Measurements from ENCODE around the gene RNASE7.

The RNASE7 gene

DNA sequence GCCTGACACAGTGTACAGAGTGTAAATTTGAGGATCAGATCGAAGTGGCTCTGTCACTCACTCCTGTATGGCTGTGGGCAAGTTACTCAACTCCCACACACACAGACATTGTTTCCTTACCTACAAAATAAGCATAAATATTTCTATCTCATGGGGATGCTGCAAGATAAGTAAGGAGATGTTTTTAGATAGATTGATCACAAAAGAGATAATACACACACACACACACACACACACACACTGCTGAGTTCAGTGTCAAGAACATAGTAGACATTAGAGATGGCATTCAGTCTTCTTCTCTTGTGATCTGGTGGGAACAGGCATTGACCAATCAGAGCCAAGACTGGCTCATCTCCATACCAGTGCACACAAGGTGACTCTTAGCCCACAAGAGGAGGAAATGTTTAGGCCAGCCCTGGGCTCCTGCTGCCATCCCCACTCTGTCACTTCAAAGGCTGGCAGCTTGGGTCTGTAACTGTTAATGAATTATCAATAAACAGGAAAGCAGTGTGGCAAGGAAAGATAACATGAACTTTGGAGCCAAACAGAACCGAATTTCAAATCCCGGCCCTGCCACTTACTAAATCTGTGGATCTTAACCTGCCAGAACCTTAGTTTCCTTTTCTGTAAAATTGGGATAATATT, 12.1 kb downstream of the RNASE7 start:
- no peaks in the 10 kb centered on the region for H3K27me3 ChIP-seq

DNA sequence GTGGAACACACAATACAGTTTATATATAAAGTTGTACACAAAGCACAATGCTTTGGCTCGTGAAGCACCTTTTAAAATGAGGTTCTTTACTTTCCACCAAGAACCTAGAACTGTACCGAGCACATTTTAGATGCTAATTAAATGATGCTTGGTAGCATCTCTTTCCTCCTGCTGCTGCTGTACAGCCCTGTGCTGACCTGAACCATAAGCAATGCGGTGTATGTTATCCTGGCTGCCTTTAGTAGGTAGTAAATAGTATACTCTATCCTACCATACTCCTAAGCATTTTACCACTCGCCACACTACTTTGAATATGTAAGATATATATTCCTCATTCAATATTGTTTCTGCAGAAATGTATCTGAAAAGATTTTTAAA, 12.6 kb downstream of the RNASE7 start:
- TF ChIP-seq, protein P1, sequence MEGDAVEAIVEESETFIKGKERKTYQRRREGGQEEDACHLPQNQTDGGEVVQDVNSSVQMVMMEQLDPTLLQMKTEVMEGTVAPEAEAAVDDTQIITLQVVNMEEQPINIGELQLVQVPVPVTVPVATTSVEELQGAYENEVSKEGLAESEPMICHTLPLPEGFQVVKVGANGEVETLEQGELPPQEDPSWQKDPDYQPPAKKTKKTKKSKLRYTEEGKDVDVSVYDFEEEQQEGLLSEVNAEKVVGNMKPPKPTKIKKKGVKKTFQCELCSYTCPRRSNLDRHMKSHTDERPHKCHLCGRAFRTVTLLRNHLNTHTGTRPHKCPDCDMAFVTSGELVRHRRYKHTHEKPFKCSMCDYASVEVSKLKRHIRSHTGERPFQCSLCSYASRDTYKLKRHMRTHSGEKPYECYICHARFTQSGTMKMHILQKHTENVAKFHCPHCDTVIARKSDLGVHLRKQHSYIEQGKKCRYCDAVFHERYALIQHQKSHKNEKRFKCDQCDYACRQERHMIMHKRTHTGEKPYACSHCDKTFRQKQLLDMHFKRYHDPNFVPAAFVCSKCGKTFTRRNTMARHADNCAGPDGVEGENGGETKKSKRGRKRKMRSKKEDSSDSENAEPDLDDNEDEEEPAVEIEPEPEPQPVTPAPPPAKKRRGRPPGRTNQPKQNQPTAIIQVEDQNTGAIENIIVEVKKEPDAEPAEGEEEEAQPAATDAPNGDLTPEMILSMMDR (IDR thresholded peaks at IDR 0.05; ENCODE audit: low read depth, low read length), result no peak
- H3K9me3 ChIP-seq, result no peaks in the 10 kb centered on the region
- no peaks in the 10 kb centered on the region for H3K36me3 ChIP-seq
- H3K27me3 ChIP-seq, result no peaks in the 10 kb centered on the region
- H3K4me3 ChIP-seq (ENCODE audit: low read depth, low read length), result no peak overlapping the region
- no peak for DNase-seq
- H3K4me1 ChIP-seq, result no peaks in the 10 kb centered on the region; the same call in 1 of the 2 replicates

More for the DNA sequence above, 12.1 kb downstream of the RNASE7 start:
- Histone ChIP-seq H3K4me1 (no peaks in the 10 kb centered on the region; the same call in 1 of the 2 replicates), H3K9me3 (no peaks in the 10 kb centered on the region), H3K4me3 (ENCODE audit: low read depth, low read length) (no peak overlapping the region), H3K36me3 (no peaks in the 10 kb centered on the region)
- DNase-seq, result no peak
- TF ChIP-seq, protein P1 (IDR thresholded peaks at IDR 0.05; ENCODE audit: low read depth, low read length), result no peak

DNA sequence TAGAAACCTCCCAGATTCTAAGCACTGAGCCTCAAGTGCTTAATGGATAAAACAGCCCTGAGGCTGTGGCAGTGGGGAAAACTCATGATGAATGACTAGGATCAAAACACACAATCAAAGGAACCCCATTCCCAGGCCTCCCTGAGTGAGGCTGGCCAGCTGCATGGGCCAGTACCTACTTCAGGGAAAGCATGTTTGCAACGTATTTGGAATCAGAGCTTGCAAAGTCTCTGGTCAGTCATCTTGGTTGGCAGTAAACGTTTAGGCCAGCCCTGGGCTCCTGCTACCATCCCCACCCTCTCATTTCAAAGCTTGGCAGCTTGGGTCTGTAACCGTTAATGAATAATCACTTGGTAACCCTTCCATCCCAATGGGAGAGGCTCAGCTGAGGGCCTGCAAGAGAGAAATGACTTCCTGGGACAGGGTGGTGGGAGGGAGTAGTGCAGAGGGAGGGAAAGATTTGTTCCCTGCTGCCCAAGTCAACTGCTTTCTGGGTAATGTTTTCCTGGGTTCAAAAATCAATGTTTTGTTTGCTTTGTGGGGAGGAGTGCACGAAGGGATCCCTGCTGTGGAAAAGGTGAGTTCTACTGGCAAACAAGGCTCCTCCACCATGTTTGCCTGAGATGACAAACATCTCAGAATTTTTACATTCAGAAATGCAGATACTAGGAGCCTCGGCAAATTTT, 13.4 kb downstream of the RNASE7 start:
- TF ChIP-seq, protein P1 (IDR thresholded peaks at IDR 0.05; ENCODE audit: low read depth, low read length), result no peak
- H3K36me3 ChIP-seq, result no peaks in the 10 kb centered on the region
- no peak for DNase-seq
- no peaks in the 10 kb centered on the region for H3K27me3 ChIP-seq
- no peak overlapping the region for H3K4me3 ChIP-seq (ENCODE audit: low read depth, low read length)
- H3K9me3 ChIP-seq, result no peaks in the 10 kb centered on the region
- no peaks in the 10 kb centered on the region; the same call in 1 of the 2 replicates for H3K4me1 ChIP-seq

DNA sequence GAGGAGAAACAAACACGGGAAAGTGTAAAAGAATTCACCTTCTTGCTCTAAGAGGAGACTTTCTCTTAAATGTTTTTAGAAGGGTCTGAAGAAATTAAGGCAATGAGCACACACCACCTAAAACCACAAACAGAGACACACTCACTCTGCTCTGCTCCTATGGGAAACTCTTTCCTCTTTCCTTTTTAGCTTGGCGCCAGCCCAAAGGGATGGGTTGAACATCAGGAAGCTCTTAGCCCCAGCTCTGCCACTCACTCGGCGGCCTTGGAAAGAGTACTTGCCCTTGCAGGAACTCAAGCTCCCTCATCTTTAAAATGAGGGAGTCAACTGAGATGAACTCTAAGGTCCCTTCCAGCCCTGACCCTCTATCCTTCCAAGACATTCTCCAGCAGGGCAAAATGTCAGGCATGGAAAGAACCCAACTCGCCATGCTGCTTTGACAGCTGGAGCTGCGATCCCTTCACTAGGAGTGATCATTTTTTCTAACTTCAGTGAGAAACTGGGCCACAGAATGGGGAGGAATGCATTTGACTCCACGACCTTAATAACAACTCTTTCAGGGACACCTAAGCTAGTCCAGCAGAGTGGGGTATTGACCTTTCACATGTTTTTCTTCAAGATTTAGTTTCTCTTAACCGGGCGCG, 14.5 kb downstream of the RNASE7 start:
- no peak for DNase-seq
- H3K36me3 ChIP-seq, result no peaks in the 10 kb centered on the region
- H3K4me1 ChIP-seq, result no peaks in the 10 kb centered on the region; the same call in 1 of the 2 replicates
- TF ChIP-seq, protein P1 (IDR thresholded peaks at IDR 0.05; ENCODE audit: low read depth, low read length), result no peak
- H3K27me3 ChIP-seq, result no peaks in the 10 kb centered on the region
- H3K9me3 ChIP-seq, result no peaks in the 10 kb centered on the region
- no peak overlapping the region for H3K4me3 ChIP-seq (ENCODE audit: low read depth, low read length)

DNA sequence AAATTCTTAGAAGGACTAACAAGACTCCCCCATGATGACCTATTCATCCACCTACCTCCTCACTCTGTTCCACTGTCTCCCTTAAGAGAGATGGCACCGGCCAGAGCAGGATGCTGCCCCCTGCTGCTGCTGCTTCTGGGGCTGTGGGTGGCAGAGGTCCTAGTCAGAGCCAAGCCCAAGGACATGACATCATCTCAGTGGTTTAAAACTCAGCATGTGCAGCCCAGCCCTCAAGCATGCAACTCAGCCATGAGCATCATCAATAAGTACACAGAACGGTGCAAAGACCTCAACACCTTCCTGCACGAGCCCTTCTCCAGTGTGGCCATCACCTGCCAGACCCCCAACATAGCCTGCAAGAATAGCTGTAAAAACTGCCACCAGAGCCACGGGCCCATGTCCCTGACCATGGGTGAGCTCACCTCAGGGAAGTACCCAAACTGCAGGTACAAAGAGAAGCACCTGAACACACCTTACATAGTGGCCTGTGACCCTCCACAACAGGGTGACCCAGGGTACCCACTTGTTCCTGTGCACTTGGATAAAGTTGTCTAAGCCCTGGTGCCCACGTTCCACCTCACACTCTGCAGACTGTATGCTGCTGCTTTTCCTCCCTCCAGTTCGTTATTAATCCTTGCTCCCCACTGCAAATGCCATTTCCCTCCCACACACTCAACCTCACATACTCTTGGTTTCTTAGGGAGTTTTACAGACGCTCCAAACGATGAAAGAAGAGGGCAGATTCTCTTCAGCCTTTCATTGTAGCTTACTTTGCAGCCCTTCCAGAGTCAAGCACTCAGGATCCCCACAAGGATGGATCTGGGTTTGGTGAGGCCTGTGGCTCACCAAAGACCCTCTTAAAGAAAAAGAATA, 15.9 kb downstream of the RNASE7 start, which contains the start of gene RNASE8:
Gene RNASE8 (plus strand): TSS at position 20 of the 873 bp plus-strand sequence. CDS start 71 bp downstream, at position 91.
- H3K36me3 ChIP-seq, result no peaks in the 10 kb centered on the region
- TF ChIP-seq, protein P1 (IDR thresholded peaks at IDR 0.05; ENCODE audit: low read depth, low read length), result no peak
- no peaks in the 10 kb centered on the region for H3K27me3 ChIP-seq
- no peaks in the 10 kb centered on the region for H3K9me3 ChIP-seq
- no peak for DNase-seq
- no peaks in the 10 kb centered on the region; the same call in 1 of the 2 replicates for H3K4me1 ChIP-seq
- H3K4me3 ChIP-seq (ENCODE audit: low read depth, low read length), result no peak within 1 kb of the TSS
